HEK293 (cell line): ENCODE data around the gene MACF1.

Source experiments
- CTCF ChIA-PET: fragments of 350-600 bp; formaldehyde crosslinking; extraction: SDS; loops from one replicate; lab custom pipeline; 2021; ENCODE audit warnings: antibody characterized with exemption; lab: Yijun Ruan, JAX
- POLR2A ChIA-PET: fragments of 300-600 bp; formaldehyde crosslinking; extraction: SDS; loops from one replicate; lab custom pipeline; 2020; ENCODE audit warnings: antibody characterized with exemption, inconsistent platforms; lab: Yijun Ruan, JAX
- H3K27ac ChIP-seq: fragments of 200-500 bp; sonication (Bioruptor generic); 2 replicates; pipeline ENCODE4 v1.5.1; 2014; ENCODE audit warnings: low read depth, low read length, control low read depth, inconsistent platforms; ENCODE audit errors: extremely low read depth
- H3K36me3 ChIP-seq, 2 experiments: fragments of 200-500 bp in 1 of 2; sonication (Bioruptor generic) in 1 of 2; 1 replicate in 1 of 2; 2 replicates in 1 of 2; pipeline ENCODE4 v1.5.1; 2014 to 2017; ENCODE audit warnings: inconsistent platforms in 2 of 2, low read length in 2 of 2; ENCODE audit not compliant: control insufficient read depth in 2 of 2, insufficient read depth in 1 of 2
- H3K4me1 ChIP-seq: fragments of 200-500 bp; sonication (Bioruptor generic); 2 replicates; pipeline ENCODE4 v1.5.1; 2014; ENCODE audit warnings: mild to moderate bottlenecking, low read length, inconsistent platforms; ENCODE audit not compliant: control insufficient read depth, insufficient read depth
- H3K4me3 ChIP-seq: 2 replicates; pipeline ENCODE4 v1.5.1; 2011; ENCODE audit warnings: low read depth, mild to moderate bottlenecking, control low read depth, low read length, moderate library complexity
- H3K9me3 ChIP-seq: fragments of 200-500 bp; sonication (Bioruptor generic); 2 replicates; pipeline ENCODE4 v1.5.1; 2014; ENCODE audit warnings: low read depth, low read length, inconsistent platforms; ENCODE audit not compliant: control insufficient read depth, insufficient read depth
- GFI1B ChIP-seq: fragments of 450-650 bp; formaldehyde crosslinking; IDR thresholded peaks from 2 replicates; pipeline ENCODE4 v1.5.1; 2016; ENCODE audit warnings: missing biosample characterization, missing genetic modification characterization
- REPIN1 ChIP-seq: fragments of 450-650 bp; formaldehyde crosslinking; IDR thresholded peaks from 2 replicates; pipeline ENCODE4 v1.5.1; 2017; ENCODE audit warnings: missing biosample characterization, missing genetic modification characterization, low read depth
- YY2 ChIP-seq: fragments of 450-650 bp; formaldehyde crosslinking; IDR thresholded peaks from 2 replicates; pipeline ENCODE4 v1.5.1; 2016; ENCODE audit warnings: missing biosample characterization, missing genetic modification characterization
- ZBTB8A ChIP-seq: fragments of 450-650 bp; formaldehyde crosslinking; IDR thresholded peaks from 2 replicates; pipeline ENCODE4 v1.5.1; 2016; ENCODE audit warnings: missing biosample characterization, missing genetic modification characterization
- ZFHX2 ChIP-seq: fragments of 450-650 bp; formaldehyde crosslinking; conservative IDR thresholded peaks from 2 replicates; pipeline ENCODE4 v1.5.1; 2016; ENCODE audit warnings: missing biosample characterization, missing genetic modification characterization
- ZNF10 ChIP-seq: fragments of 450-650 bp; formaldehyde crosslinking; IDR thresholded peaks from 2 replicates; pipeline ENCODE4 v1.5.1; 2017; ENCODE audit warnings: missing biosample characterization, missing genetic modification characterization
- ZNF214 ChIP-seq: fragments of 450-650 bp; formaldehyde crosslinking; IDR thresholded peaks from 2 replicates; pipeline ENCODE4 v1.5.1; 2017; ENCODE audit warnings: missing biosample characterization, mild to moderate bottlenecking, missing genetic modification characterization, borderline replicate concordance
- ZNF37A ChIP-seq: fragments of 450-650 bp; IDR thresholded peaks from 2 replicates; pipeline ENCODE4 v1.5.1; 2018; ENCODE audit warnings: missing biosample characterization, missing genetic modification characterization
- ZNF48 ChIP-seq: fragments of 450-650 bp; formaldehyde crosslinking; IDR thresholded peaks from 2 replicates; pipeline ENCODE4 v1.5.1; 2016; ENCODE audit warnings: missing biosample characterization, missing genetic modification characterization
- ZNF514 ChIP-seq: fragments of 450-650 bp; formaldehyde crosslinking; IDR thresholded peaks from 2 replicates; pipeline ENCODE4 v1.5.1; 2016; ENCODE audit warnings: missing biosample characterization, missing genetic modification characterization
- ZNF560 ChIP-seq: fragments of 450-650 bp; formaldehyde crosslinking; IDR thresholded peaks from 2 replicates; pipeline ENCODE4 v1.5.1; 2017; ENCODE audit warnings: missing biosample characterization, missing genetic modification characterization, borderline replicate concordance
- ZNF585B ChIP-seq: fragments of 450-650 bp; formaldehyde crosslinking; IDR thresholded peaks from 2 replicates; pipeline ENCODE4 v1.5.1; 2016; ENCODE audit warnings: missing biosample characterization, missing genetic modification characterization
- ZNF624 ChIP-seq: fragments of 450-650 bp; formaldehyde crosslinking; IDR thresholded peaks from 2 replicates; pipeline ENCODE4 v1.5.1; 2017; ENCODE audit warnings: missing biosample characterization, missing genetic modification characterization
- ZNF654 ChIP-seq: fragments of 450-650 bp; formaldehyde crosslinking; IDR thresholded peaks from 2 replicates; pipeline ENCODE4 v1.5.1; 2016; ENCODE audit warnings: low read depth, missing biosample characterization, missing genetic modification characterization
- ZXDB ChIP-seq: fragments of 450-650 bp; formaldehyde crosslinking; IDR thresholded peaks from 2 replicates; pipeline ENCODE4 v1.5.1; 2016; ENCODE audit warnings: missing biosample characterization, missing genetic modification characterization
- TF ChIP-seq, protein P1 (sequence below): fragments of 450-650 bp; formaldehyde crosslinking; IDR thresholded peaks from 2 replicates; pipeline ENCODE4 v1.5.1; 2016; ENCODE audit warnings: missing biosample characterization, missing genetic modification characterization
- TF ChIP-seq, protein P2 (sequence below): fragments of 450-650 bp; formaldehyde crosslinking; IDR thresholded peaks from 2 replicates; pipeline ENCODE4 v1.5.1; 2017; ENCODE audit warnings: missing biosample characterization, missing genetic modification characterization
- TF ChIP-seq, protein P3 (sequence below): fragments of 450-650 bp; formaldehyde crosslinking; IDR thresholded peaks from 2 replicates; pipeline ENCODE4 v1.5.1; 2016; ENCODE audit warnings: missing biosample characterization, missing genetic modification characterization
- TF ChIP-seq, protein P4 (sequence below): fragments of 450-650 bp; formaldehyde crosslinking; IDR thresholded peaks from 2 replicates; pipeline ENCODE4 v1.5.1; 2017; ENCODE audit warnings: missing biosample characterization, mild to moderate bottlenecking, missing genetic modification characterization, moderate library complexity
- TF ChIP-seq, protein P5 (sequence below): fragments of 450-650 bp; formaldehyde crosslinking; conservative IDR thresholded peaks from 2 replicates; pipeline ENCODE4 v1.5.1; 2016; ENCODE audit warnings: low read depth, missing biosample characterization, missing genetic modification characterization
- TF ChIP-seq, protein P6 (sequence below): IDR thresholded peaks from 2 replicates; pipeline ENCODE4 v1.6.1; 2011; ENCODE audit warnings: mild to moderate bottlenecking, low read depth, low read length, borderline replicate concordance

MACF1 gene

DNA sequence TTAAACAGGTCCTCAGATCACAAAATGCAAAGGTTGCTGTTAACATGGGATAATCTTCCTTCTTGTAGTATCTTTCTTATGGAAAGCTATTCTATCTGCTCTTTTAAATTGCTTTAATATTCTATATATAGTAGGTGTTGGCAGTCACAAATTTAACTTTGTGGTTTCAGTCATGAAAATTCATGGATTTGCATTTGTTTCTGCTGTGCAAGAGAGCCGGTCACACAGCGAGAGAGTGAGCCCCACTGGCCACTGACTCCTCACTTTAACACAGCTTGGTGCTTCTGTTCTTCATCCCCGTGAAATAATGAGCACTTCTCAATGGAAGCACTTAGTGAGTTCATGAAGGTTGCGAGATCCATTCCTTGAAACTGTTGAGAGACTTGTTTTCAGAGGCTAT, 268.8 kb downstream of the MACF1 start (continued):
- TF ChIP-seq, protein P1, sequence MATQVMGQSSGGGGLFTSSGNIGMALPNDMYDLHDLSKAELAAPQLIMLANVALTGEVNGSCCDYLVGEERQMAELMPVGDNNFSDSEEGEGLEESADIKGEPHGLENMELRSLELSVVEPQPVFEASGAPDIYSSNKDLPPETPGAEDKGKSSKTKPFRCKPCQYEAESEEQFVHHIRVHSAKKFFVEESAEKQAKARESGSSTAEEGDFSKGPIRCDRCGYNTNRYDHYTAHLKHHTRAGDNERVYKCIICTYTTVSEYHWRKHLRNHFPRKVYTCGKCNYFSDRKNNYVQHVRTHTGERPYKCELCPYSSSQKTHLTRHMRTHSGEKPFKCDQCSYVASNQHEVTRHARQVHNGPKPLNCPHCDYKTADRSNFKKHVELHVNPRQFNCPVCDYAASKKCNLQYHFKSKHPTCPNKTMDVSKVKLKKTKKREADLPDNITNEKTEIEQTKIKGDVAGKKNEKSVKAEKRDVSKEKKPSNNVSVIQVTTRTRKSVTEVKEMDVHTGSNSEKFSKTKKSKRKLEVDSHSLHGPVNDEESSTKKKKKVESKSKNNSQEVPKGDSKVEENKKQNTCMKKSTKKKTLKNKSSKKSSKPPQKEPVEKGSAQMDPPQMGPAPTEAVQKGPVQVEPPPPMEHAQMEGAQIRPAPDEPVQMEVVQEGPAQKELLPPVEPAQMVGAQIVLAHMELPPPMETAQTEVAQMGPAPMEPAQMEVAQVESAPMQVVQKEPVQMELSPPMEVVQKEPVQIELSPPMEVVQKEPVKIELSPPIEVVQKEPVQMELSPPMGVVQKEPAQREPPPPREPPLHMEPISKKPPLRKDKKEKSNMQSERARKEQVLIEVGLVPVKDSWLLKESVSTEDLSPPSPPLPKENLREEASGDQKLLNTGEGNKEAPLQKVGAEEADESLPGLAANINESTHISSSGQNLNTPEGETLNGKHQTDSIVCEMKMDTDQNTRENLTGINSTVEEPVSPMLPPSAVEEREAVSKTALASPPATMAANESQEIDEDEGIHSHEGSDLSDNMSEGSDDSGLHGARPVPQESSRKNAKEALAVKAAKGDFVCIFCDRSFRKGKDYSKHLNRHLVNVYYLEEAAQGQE (tag by site-specific recombination): no peak
- TF ChIP-seq, protein P2, sequence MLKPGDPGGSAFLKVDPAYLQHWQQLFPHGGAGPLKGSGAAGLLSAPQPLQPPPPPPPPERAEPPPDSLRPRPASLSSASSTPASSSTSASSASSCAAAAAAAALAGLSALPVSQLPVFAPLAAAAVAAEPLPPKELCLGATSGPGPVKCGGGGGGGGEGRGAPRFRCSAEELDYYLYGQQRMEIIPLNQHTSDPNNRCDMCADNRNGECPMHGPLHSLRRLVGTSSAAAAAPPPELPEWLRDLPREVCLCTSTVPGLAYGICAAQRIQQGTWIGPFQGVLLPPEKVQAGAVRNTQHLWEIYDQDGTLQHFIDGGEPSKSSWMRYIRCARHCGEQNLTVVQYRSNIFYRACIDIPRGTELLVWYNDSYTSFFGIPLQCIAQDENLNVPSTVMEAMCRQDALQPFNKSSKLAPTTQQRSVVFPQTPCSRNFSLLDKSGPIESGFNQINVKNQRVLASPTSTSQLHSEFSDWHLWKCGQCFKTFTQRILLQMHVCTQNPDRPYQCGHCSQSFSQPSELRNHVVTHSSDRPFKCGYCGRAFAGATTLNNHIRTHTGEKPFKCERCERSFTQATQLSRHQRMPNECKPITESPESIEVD: no peak
- no peak for TF ChIP-seq ZNF214 (tag by site-specific recombination)
- TF ChIP-seq, protein P3, sequence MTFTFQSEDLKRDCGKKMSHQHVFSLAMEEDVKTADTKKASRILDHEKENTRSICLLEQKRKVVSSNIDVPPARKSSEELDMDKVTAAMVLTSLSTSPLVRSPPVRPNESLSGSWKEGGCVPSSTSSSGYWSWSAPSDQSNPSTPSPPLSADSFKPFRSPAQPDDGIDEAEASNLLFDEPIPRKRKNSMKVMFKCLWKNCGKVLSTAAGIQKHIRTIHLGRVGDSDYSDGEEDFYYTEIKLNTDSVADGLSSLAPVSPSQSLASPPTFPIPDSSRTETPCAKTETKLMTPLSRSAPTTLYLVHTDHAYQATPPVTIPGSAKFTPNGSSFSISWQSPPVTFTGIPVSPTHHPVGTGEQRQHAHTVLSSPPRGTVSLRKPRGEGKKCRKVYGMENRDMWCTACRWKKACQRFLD (tag by site-specific recombination): no peak
- no peak for TF ChIP-seq ZXDB (tag by site-specific recombination)
- TF ChIP-seq ZNF624 (tag by site-specific recombination): no peak
- no peak for TF ChIP-seq ZNF10 (tag by site-specific recombination)
- TF ChIP-seq, protein P4, sequence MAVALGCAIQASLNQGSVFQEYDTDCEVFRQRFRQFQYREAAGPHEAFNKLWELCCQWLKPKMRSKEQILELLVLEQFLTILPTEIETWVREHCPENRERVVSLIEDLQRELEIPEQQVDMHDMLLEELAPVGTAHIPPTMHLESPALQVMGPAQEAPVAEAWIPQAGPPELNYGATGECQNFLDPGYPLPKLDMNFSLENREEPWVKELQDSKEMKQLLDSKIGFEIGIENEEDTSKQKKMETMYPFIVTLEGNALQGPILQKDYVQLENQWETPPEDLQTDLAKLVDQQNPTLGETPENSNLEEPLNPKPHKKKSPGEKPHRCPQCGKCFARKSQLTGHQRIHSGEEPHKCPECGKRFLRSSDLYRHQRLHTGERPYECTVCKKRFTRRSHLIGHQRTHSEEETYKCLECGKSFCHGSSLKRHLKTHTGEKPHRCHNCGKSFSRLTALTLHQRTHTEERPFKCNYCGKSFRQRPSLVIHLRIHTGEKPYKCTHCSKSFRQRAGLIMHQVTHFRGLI (tag by site-specific recombination): no peak
- TF ChIP-seq, all 188 proteins: peak for 0

DNA sequence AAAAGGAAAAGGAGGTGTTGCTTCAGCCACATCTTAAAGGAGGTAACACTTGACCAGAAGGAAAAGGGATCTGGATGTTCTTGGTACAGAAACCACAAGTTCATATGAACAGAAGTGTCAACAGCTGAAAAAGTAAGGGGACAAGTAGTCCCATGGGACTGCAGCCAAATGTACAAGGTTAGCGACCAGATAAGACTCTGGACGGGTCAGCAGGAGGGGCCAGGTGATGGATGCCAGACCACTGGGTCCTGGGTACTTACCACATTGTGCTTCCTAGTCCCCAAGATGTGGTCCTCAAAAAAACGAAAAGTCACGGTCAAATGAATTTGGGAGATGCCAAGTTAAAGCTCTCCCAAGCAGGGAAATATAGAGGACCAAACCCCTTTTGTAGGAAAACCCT, 270.3 kb downstream of the MACF1 start:
- POLR2A ChIA-PET: no interaction called here
- Histone ChIP-seq H3K36me3 (peaks cover 18 to 68% of the 10 kb centered on the region in 2 experiments; a peak in 2 of 3 replicates), H3K27ac (no peak overlapping the region), H3K4me3 (no peak overlapping the region), H3K4me1 (no peaks in the 10 kb centered on the region), H3K9me3 (no peaks in the 10 kb centered on the region)
- CTCF ChIA-PET: interaction anchor here (0.6 kb wide), 1 partner anchor 1319 kb away, joined by 3 read pairs; no protein-coding TSS in a partner anchor
- no peak for TF ChIP-seq GFI1B (tag by site-specific recombination)
- TF ChIP-seq, protein P2: no peak
- TF ChIP-seq REPIN1: no peak
- TF ChIP-seq YY2 (tag by site-specific recombination): no peak
- TF ChIP-seq, protein P5, sequence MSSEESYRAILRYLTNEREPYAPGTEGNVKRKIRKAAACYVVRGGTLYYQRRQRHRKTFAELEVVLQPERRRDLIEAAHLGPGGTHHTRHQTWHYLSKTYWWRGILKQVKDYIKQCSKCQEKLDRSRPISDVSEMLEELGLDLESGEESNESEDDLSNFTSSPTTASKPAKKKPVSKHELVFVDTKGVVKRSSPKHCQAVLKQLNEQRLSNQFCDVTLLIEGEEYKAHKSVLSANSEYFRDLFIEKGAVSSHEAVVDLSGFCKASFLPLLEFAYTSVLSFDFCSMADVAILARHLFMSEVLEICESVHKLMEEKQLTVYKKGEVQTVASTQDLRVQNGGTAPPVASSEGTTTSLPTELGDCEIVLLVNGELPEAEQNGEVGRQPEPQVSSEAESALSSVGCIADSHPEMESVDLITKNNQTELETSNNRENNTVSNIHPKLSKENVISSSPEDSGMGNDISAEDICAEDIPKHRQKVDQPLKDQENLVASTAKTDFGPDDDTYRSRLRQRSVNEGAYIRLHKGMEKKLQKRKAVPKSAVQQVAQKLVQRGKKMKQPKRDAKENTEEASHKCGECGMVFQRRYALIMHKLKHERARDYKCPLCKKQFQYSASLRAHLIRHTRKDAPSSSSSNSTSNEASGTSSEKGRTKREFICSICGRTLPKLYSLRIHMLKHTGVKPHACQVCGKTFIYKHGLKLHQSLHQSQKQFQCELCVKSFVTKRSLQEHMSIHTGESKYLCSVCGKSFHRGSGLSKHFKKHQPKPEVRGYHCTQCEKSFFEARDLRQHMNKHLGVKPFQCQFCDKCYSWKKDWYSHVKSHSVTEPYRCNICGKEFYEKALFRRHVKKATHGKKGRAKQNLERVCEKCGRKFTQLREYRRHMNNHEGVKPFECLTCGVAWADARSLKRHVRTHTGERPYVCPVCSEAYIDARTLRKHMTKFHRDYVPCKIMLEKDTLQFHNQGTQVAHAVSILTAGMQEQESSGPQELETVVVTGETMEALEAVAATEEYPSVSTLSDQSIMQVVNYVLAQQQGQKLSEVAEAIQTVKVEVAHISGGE (tag by site-specific recombination): no peak
- no peak for TF ChIP-seq ZNF10 (tag by site-specific recombination)
- TF ChIP-seq, protein P6, sequence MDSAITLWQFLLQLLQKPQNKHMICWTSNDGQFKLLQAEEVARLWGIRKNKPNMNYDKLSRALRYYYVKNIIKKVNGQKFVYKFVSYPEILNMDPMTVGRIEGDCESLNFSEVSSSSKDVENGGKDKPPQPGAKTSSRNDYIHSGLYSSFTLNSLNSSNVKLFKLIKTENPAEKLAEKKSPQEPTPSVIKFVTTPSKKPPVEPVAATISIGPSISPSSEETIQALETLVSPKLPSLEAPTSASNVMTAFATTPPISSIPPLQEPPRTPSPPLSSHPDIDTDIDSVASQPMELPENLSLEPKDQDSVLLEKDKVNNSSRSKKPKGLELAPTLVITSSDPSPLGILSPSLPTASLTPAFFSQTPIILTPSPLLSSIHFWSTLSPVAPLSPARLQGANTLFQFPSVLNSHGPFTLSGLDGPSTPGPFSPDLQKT: no peak
- no peak for TF ChIP-seq ZNF654 (tag by site-specific recombination)
- TF ChIP-seq ZNF37A (tag by site-specific recombination): no peak
- no peak for TF ChIP-seq ZFHX2 (tag by site-specific recombination)
- no peak for TF ChIP-seq ZNF585B (tag by site-specific recombination)
- no peak for TF ChIP-seq ZNF48
- TF ChIP-seq ZBTB8A (tag by site-specific recombination): no peak
- TF ChIP-seq ZNF560: no peak
- TF ChIP-seq ZNF514 (tag by site-specific recombination): no peak
